K562 (cell line): ENCODE measurements around the gene TKT. TPM values are rescaled to one million over a fixed set of nuclear protein-coding genes. Genes with fewer than 3 reads are reported as not detected.

Source experiments
- ATAC-seq: fragments of 200-7000 bp; cut with Tn5 transposase; 3 replicates; pipeline ENCODE4 v1.9.1; 2020; ENCODE audit warnings: moderate library complexity
- BruUV-seq: library from RNA; stranded (reverse); fragments of 400-500 nt; replicated peaks from 2 replicates; lab custom pipeline; 2021; lab: Mats Ljungman, UMichigan
- CTCF ChIA-PET: fragments of 300-600 bp; formaldehyde crosslinking; extraction: SDS; loops from one replicate; lab custom pipeline; 2021; ENCODE audit warnings: low intra/inter-chr PET ratio; lab: Yijun Ruan, JAX
- POLR2A ChIA-PET: fragments of 300-600, 350-650 bp; sonication (Branson Sonifier 250); formaldehyde crosslinking; extraction: SDS; loops from one replicate; lab custom pipeline; 2021; ENCODE audit warnings: antibody characterized with exemption, inconsistent platforms; lab: Yijun Ruan, JAX
- DNase-seq, 4 experiments: peaks; one replicate each; pipeline versions ENCODE4 v3.0.0 to v3.0.0-alpha.2; 2011 to 2018; ENCODE audit warnings: low spot score in 3 of 4, mixed read lengths in 3 of 4; ENCODE audit errors: extremely low read depth in 1 of 4
- FAIRE-seq: peaks from 2 replicates; lab custom pipeline; 2011; peaks lifted over from hg19 to GRCh38; lab: Jason Lieb, UNC
- H2AFZ ChIP-seq: 2 replicates; pipeline ENCODE4 v1.6.0; 2011; ENCODE audit warnings: low read depth, low read length, control low read depth, inconsistent platforms
- H3K27ac ChIP-seq: fragments of 200-600 bp; 3 replicates; pipeline ENCODE4 v1.8.0; 2011; ENCODE audit warnings: low read depth, mild to moderate bottlenecking, control low read depth, inconsistent platforms, low read length, moderate library complexity, mixed read lengths; ENCODE audit errors: extremely low read depth
- H3K27me3 ChIP-seq, 2 experiments: fragments of 300-600 bp in 1 of 2; 2 replicates in 1 of 2; 3 replicates in 1 of 2; pipeline versions ENCODE4 v1.6.0 to v1.8.0; 2011; ENCODE audit warnings: inconsistent platforms in 2 of 2, low read length in 2 of 2, mild to moderate bottlenecking in 1 of 2, mixed read lengths in 1 of 2, moderate library complexity in 1 of 2; ENCODE audit not compliant: control insufficient read depth in 2 of 2, insufficient read depth in 2 of 2
- H3K36me3 ChIP-seq: fragments of 300-600 bp; 3 replicates; pipeline ENCODE4 v1.8.0; 2011; ENCODE audit warnings: mild to moderate bottlenecking, low read length, inconsistent platforms; ENCODE audit not compliant: control insufficient read depth, insufficient read depth
- H3K4me1 ChIP-seq, 2 experiments: fragments of 200-600 bp in 1 of 2; replicated peaks in 1 of 2; 2 replicates in 1 of 2; 3 replicates in 1 of 2; pipeline versions ENCODE4 v1.5.1 to v1.8.0; 2011; ENCODE audit warnings: inconsistent platforms in 2 of 2, low read length in 2 of 2, mild to moderate bottlenecking in 1 of 2, mixed read lengths in 1 of 2, moderate library complexity in 1 of 2; ENCODE audit not compliant: control insufficient read depth in 2 of 2, insufficient read depth in 2 of 2
- H3K4me2 ChIP-seq: 2 replicates; pipeline ENCODE4 v1.6.1; 2011; ENCODE audit warnings: low read length, control low read depth, inconsistent platforms, mixed read lengths; ENCODE audit not compliant: insufficient read depth
- H3K4me3 ChIP-seq: fragments of 200-600 bp; sonication (generic), shearing (Covaris generic); 2 replicates; pipeline ENCODE4 v1.5.1; 2016; ENCODE audit warnings: control low read depth, inconsistent platforms
- H3K79me2 ChIP-seq: fragments of 200-600 bp; 3 replicates; pipeline ENCODE4 v1.8.0; 2011; ENCODE audit warnings: low read length, inconsistent platforms; ENCODE audit not compliant: control insufficient read depth, insufficient read depth
- H3K9ac ChIP-seq, 2 experiments: 2 replicates each; pipeline versions ENCODE4 v1.6.0 to v1.6.1; 2011; ENCODE audit warnings: low read depth in 2 of 2, low read length in 2 of 2, control low read depth in 1 of 2, inconsistent platforms in 1 of 2, mild to moderate bottlenecking in 1 of 2, mixed read lengths in 1 of 2; ENCODE audit not compliant: insufficient read depth in 1 of 2
- H3K9me1 ChIP-seq: one replicate; pipeline ENCODE4 v1.6.0; 2011; ENCODE audit warnings: inconsistent platforms, mild to moderate bottlenecking, low read length, moderate library complexity; ENCODE audit not compliant: control insufficient read depth, insufficient read depth
- H3K9me3 ChIP-seq: replicated peaks from 2 replicates; pipeline ENCODE4 v1.5.1; 2011; ENCODE audit warnings: low read depth, low read length, inconsistent platforms; ENCODE audit not compliant: control insufficient read depth, insufficient read depth
- H4K20me1 ChIP-seq: replicated peaks from 2 replicates; pipeline ENCODE4 v1.6.1; 2011; ENCODE audit warnings: low read length, inconsistent platforms, mixed read lengths; ENCODE audit not compliant: control insufficient read depth, insufficient read depth
- BRCA1 ChIP-seq, 2 experiments: fragments of 450-650 bp in 1 of 2; sonication (generic) in 1 of 2; formaldehyde crosslinking in 1 of 2; IDR thresholded peaks; 2 replicates each; pipeline versions ENCODE4 v1.5.0 to v1.6.1; 2017 to 2020; ENCODE audit warnings: mild to moderate bottlenecking in 1 of 2, missing genetic modification reagents in 1 of 2
- CREM ChIP-seq: IDR thresholded peaks from 2 replicates; pipeline ENCODE4 v1.6.1; 2014; ENCODE audit warnings: antibody characterized with exemption, low read depth
- GTF2F1 ChIP-seq: IDR thresholded peaks from 2 replicates; pipeline ENCODE4 v1.6.1; 2011; ENCODE audit warnings: low read depth, low read length, improper control_type of control experiment
- HNRNPH1 ChIP-seq: fragments of 200-400 bp; formaldehyde crosslinking; optimal IDR thresholded peaks from 2 replicates; pipeline ENCODE3; 2017; ENCODE audit warnings: low read depth, mild to moderate bottlenecking, low read length, moderate library complexity
- MEF2D ChIP-seq: conservative IDR thresholded peaks from 2 replicates; pipeline ENCODE4 v1.6.1; 2016; ENCODE audit warnings: low read depth, missing genetic modification characterization, missing compliant biosample characterization
- RBM17 ChIP-seq: fragments of 200-400 bp; formaldehyde crosslinking; IDR thresholded peaks from 2 replicates; pipeline ENCODE4 v1.6.1; 2017; ENCODE audit warnings: low read depth, mild to moderate bottlenecking, low read length, borderline replicate concordance
- SMARCC2 ChIP-seq: fragments of 450-650 bp; IDR thresholded peaks from 2 replicates; pipeline ENCODE4 v1.6.1; 2017; ENCODE audit warnings: antibody characterized with exemption, moderate library complexity, mild to moderate bottlenecking, low read depth
- ZNF217 ChIP-seq: sonication (generic); formaldehyde crosslinking; IDR thresholded peaks from 2 replicates; pipeline ENCODE4 v1.8.0; 2022; ENCODE audit warnings: mild to moderate bottlenecking, missing genetic modification reagents
- ZNF436 ChIP-seq: fragments of 250-450, 450-650 bp; sonication (Bioruptor Pico); formaldehyde crosslinking; IDR thresholded peaks from 2 replicates; pipeline ENCODE4 v1.7.0; 2020; ENCODE audit warnings: mild to moderate bottlenecking
- WGBS: fragments of 100-300 bp; shearing (Covaris generic); methylation state at CpG from one replicate; pipeline ENCODE4 v1.1.6; 2016; ENCODE audit warnings: low coverage, mixed read lengths; ENCODE audit not compliant: insufficient coverage; ENCODE audit errors: missing lambda C conversion rate; 5-methylcytosine and 5-hydroxymethylcytosine counted together
- in situ Hi-C: fragments of 300-500 bp; cut with MboI; formaldehyde crosslinking; loops from 4 replicates; pipeline ENCODE4 v1.15.0; 2018; ENCODE audit warnings: inconsistent platforms, mixed read lengths
- intact Hi-C: fragments of 100-400 bp; cut with micrococcal nuclease; formaldehyde crosslinking; loops from 2 replicates; pipeline ENCODE4 v1.14.2; 2022
- polyA plus RNA-seq, 8 experiments: library from polyadenylated mRNA; depleted of rRNA in 4 of 8; stranded (reverse) in 5 of 8; unstranded in 3 of 8; fragments of >200 nt; fragmentation: Nextera tagmentation in 2 of 8; fragmentation: Illumina TruSeq in 1 of 8; extraction: Ambion mirVana in 2 of 8; extraction: Trizol in 1 of 8; gene quantifications; 2 replicates each; pipeline versions ENCODE4 v1.2.1 to v1.2.3, GENCODE V29; 2011 to 2014; ENCODE audit warnings: inconsistent platforms in 1 of 8, missing spikeins in 1 of 8
- total RNA-seq, 7 experiments: library from RNA; depleted of rRNA in 6 of 7; stranded (reverse); fragments of >200 nt in 6 of 7; fragmentation: Illumina TruSeq in 2 of 7; extraction: Trizol in 2 of 7; gene quantifications; 2 replicates each; pipeline versions ENCODE4 v1.2.1 to v1.2.3, GENCODE V29; 2011 to 2021; ENCODE audit warnings: low replicate concordance in 1 of 7
- TF ChIP-seq, protein P1 (sequence below): IDR thresholded peaks from 3 replicates; pipeline ENCODE4 v1.6.1; 2011; ENCODE audit warnings: borderline replicate concordance, mild to moderate bottlenecking, moderate library complexity; ENCODE audit not compliant: insufficient read length; ENCODE audit errors: extremely low read depth
- TF ChIP-seq, protein P2 (sequence below): sonication (generic); formaldehyde crosslinking; IDR thresholded peaks from 2 replicates; pipeline ENCODE4 v1.8.1; 2023; ENCODE audit warnings: missing genetic modification reagents, mild to moderate bottlenecking, borderline replicate concordance

Gene TKT
- total and polyA plus RNA-seq, 9 of the 15 experiments (the other 6 are each of a cell fraction or from before 2014, with no cell fraction given): 58.1 to 401 (median 187) TPM

DNA sequence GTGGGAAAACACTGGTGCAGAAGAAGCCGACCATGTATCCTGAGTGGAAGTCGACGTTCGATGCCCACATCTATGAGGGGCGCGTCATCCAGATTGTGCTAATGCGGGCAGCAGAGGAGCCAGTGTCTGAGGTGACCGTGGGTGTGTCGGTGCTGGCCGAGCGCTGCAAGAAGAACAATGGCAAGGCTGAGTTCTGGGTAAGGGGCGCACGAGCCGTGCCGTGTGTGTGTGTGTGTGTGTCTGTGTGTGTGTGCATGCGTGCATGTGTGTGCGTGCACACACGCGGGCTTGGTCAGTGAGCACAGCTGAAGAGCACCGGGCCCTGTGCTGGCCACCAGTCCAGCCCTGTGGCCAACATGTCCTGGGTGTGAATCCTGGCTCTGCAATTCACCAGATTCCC lies 76.2 kb downstream of the TKT start (continued):
- TF ChIP-seq RBM17: no peak
- TF ChIP-seq BRCA1 (IDR thresholded peaks at IDR 0.05): no peak
- no peak for TF ChIP-seq BRCA1 (CRISPR knock-in tag; IDR thresholded peaks at IDR 0.05)

DNA sequence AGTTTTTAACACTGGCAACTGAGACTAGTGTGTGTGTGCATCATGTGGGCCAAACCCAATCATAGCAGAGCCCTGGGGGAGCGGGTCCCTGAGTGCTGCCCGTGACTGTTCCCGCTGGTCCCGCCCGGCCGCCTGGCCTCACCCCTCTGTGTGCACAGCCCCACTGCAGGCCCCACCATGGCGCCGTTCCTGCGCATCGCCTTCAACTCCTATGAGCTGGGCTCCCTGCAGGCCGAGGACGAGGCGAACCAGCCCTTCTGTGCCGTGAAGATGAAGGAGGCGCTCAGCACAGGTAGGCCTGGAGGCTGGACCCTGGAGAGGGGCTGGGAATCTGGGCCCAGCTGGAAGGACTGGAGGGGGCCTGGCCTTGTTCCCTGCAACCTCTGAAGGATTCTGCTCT lies 77.6 kb downstream of the TKT start:
- no peak for FAIRE-seq
- POLR2A ChIA-PET: no interaction called here
- TF ChIP-seq SMARCC2 (no peak), ZNF436 (CRISPR knock-in tag) (no peak), GTF2F1 (no peak), ZNF217 (CRISPR knock-in tag) (no peak), CREM (no peak), HNRNPH1 (no peak), MEF2D (no peak)
- TF ChIP-seq, protein P1, sequence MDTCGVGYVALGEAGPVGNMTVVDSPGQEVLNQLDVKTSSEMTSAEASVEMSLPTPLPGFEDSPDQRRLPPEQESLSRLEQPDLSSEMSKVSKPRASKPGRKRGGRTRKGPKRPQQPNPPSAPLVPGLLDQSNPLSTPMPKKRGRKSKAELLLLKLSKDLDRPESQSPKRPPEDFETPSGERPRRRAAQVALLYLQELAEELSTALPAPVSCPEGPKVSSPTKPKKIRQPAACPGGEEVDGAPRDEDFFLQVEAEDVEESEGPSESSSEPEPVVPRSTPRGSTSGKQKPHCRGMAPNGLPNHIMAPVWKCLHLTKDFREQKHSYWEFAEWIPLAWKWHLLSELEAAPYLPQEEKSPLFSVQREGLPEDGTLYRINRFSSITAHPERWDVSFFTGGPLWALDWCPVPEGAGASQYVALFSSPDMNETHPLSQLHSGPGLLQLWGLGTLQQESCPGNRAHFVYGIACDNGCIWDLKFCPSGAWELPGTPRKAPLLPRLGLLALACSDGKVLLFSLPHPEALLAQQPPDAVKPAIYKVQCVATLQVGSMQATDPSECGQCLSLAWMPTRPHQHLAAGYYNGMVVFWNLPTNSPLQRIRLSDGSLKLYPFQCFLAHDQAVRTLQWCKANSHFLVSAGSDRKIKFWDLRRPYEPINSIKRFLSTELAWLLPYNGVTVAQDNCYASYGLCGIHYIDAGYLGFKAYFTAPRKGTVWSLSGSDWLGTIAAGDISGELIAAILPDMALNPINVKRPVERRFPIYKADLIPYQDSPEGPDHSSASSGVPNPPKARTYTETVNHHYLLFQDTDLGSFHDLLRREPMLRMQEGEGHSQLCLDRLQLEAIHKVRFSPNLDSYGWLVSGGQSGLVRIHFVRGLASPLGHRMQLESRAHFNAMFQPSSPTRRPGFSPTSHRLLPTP: no peak
- TF ChIP-seq, protein P2, sequence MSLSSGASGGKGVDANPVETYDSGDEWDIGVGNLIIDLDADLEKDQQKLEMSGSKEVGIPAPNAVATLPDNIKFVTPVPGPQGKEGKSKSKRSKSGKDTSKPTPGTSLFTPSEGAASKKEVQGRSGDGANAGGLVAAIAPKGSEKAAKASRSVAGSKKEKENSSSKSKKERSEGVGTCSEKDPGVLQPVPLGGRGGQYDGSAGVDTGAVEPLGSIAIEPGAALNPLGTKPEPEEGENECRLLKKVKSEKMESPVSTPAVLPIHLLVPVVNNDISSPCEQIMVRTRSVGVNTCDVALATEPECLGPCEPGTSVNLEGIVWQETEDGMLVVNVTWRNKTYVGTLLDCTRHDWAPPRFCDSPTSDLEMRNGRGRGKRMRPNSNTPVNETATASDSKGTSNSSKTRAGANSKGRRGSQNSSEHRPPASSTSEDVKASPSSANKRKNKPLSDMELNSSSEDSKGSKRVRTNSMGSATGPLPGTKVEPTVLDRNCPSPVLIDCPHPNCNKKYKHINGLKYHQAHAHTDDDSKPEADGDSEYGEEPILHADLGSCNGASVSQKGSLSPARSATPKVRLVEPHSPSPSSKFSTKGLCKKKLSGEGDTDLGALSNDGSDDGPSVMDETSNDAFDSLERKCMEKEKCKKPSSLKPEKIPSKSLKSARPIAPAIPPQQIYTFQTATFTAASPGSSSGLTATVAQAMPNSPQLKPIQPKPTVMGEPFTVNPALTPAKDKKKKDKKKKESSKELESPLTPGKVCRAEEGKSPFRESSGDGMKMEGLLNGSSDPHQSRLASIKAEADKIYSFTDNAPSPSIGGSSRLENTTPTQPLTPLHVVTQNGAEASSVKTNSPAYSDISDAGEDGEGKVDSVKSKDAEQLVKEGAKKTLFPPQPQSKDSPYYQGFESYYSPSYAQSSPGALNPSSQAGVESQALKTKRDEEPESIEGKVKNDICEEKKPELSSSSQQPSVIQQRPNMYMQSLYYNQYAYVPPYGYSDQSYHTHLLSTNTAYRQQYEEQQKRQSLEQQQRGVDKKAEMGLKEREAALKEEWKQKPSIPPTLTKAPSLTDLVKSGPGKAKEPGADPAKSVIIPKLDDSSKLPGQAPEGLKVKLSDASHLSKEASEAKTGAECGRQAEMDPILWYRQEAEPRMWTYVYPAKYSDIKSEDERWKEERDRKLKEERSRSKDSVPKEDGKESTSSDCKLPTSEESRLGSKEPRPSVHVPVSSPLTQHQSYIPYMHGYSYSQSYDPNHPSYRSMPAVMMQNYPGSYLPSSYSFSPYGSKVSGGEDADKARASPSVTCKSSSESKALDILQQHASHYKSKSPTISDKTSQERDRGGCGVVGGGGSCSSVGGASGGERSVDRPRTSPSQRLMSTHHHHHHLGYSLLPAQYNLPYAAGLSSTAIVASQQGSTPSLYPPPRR: no peak

More for the DNA sequence above, 77.6 kb downstream of the TKT start:
- Histone ChIP-seq H3K4me3 (no peak overlapping the region), H3K9me3 (no peaks in the 10 kb centered on the region), H3K9ac (no peak overlapping the region), H3K27ac (no peak overlapping the region), H3K79me2 (no peaks in the 10 kb centered on the region), H3K9me1 (no peaks in the 10 kb centered on the region), H3K4me2 (no peak overlapping the region), H3K36me3 (peaks cover 13% of the 10 kb centered on the region; the same call in 1 of the 3 replicates), H3K4me1 (peaks cover 0 to 5% of the 10 kb centered on the region in 2 experiments; a peak in 1 of 5 replicates), H4K20me1 (no peaks in the 10 kb centered on the region; the same call in none of the 2 replicates), H3K27me3 (no peaks in the 10 kb centered on the region), H2AFZ (no peak overlapping the region)
- intact Hi-C loops (no loop called here), in situ Hi-C loops (no loop called here)
- CTCF ChIA-PET: no interaction called here
- no peak for ATAC-seq
- BruUV-seq: no TSS peak
- no peak for DNase-seq
- 91% methylated on average over 7 of the region's 15 CpGs for WGBS
